Left kidney (tissue), 2 donors: ENCODE measurements around the gene IQGAP3. TPM values are rescaled to one million over a fixed set of nuclear protein-coding genes. Genes with fewer than 3 reads are reported as not detected.
"Not testable (repeated sequence)": the region's sequence is repeated elsewhere in the genome, so short reads cannot be mapped to it uniquely, and the experiment has no call there.

Experiments
- DNase-seq: peaks from one replicate; pipeline ENCODE4 v3.0.0-alpha.2; 2013
- polyA plus RNA-seq: library from polyadenylated mRNA; unstranded; fragments of 120-200 nt; gene quantifications from one replicate; pipeline ENCODE4 v1.2.1, GENCODE V29; 2013; ENCODE audit not compliant: insufficient read length

The IQGAP3 gene
- polyA plus RNA-seq, 1 donor, result 22.8 TPM

GRCh38 chr1:156574039-156574633 is 1.8 kb upstream of the IQGAP3 start:
- DNase-seq, result no peak

GRCh38 chr1:156572663-156573018 is 276 bp upstream of the IQGAP3 start:
- no peak for DNase-seq

GRCh38 chr1:156571261-156571852 is 1.0 kb downstream of the IQGAP3 start:
- no peak for DNase-seq

- no peak for DNase-seq
These were observed 5.9 kb downstream of the IQGAP3 start for GRCh38 chr1:156566436-156566835.

GRCh38 chr1:156565519-156565918 is 6.8 kb downstream of the IQGAP3 start:
- no peak for DNase-seq

- DNase-seq, result no peak
These were observed 11.7 kb downstream of the IQGAP3 start for GRCh38 chr1:156560585-156561163.

- no peak for DNase-seq
These were observed 12.5 kb downstream of the IQGAP3 start for GRCh38 chr1:156559797-156560385.

- DNase-seq, result no peak
These were observed 13.1 kb downstream of the IQGAP3 start for GRCh38 chr1:156559086-156559796.

GRCh38 chr1:156556354-156556753 is 16.0 kb downstream of the IQGAP3 start:
- no peak for DNase-seq

GRCh38 chr1:156555715-156556114 is 16.6 kb downstream of the IQGAP3 start:
- no peak for DNase-seq

- DNase-seq, result no peak
These were observed 17.4 kb downstream of the IQGAP3 start for GRCh38 chr1:156554971-156555370.

GRCh38 chr1:156553860-156554485 is 18.4 kb downstream of the IQGAP3 start:
- no peak for DNase-seq

- not testable (repeated sequence) for DNase-seq
These were observed 19.4 kb downstream of the IQGAP3 start for GRCh38 chr1:156552937-156553336.

- no peak for DNase-seq
These were observed 19.8 kb downstream of the IQGAP3 start for GRCh38 chr1:156552518-156552917.

- no peak for DNase-seq
These were observed 20.5 kb downstream of the IQGAP3 start for GRCh38 chr1:156551869-156552268.

GRCh38 chr1:156551066-156551643 is 21.2 kb downstream of the IQGAP3 start:
- no peak for DNase-seq

GRCh38 chr1:156550346-156550745 is 22.0 kb downstream of the IQGAP3 start:
- DNase-seq, result no peak

- no peak for DNase-seq
These were observed 22.5 kb downstream of the IQGAP3 start for GRCh38 chr1:156549831-156550230.

- DNase-seq, result no peak
These were observed 23.0 kb downstream of the IQGAP3 start for GRCh38 chr1:156549390-156549789.

- DNase-seq, result no peak
These were observed 24.4 kb downstream of the IQGAP3 start for GRCh38 chr1:156547982-156548381.

GRCh38 chr1:156547434-156547833 is 24.9 kb downstream of the IQGAP3 start:
- DNase-seq, result no peak

GRCh38 chr1:156546267-156546666 is 26.1 kb downstream of the IQGAP3 start:
- DNase-seq, result no peak
